Ovary (tissue), 9 donors: ENCODE results near the gene S100A10. TPM values are rescaled to one million over a fixed set of nuclear protein-coding genes. Genes with fewer than 3 reads are reported as not detected.

Experiments
- DNase-seq, 5 donors: peaks; one replicate each; pipeline ENCODE4 v3.0.0-alpha.2; 2019 to 2020
- H3K27ac ChIP-seq, 2 donors: fragments of 200-600 bp; one replicate each; pipeline versions ENCODE4 v1.5.1 to v1.8.0; 2019 to 2022
- H3K27me3 ChIP-seq: fragments of 200-600 bp; one replicate; pipeline ENCODE4 v1.8.0; 2022
- H3K36me3 ChIP-seq: fragments of 200-600 bp; sonication (generic); one replicate; pipeline ENCODE4 v1.5.1; 2019
- H3K4me1 ChIP-seq: one replicate; pipeline ENCODE4 v1.8.1; 2013; ENCODE audit warnings: mild to moderate bottlenecking, moderate library complexity; ENCODE audit not compliant: insufficient read depth
- H3K4me3 ChIP-seq: fragments of 200-600 bp; sonication (generic); one replicate; pipeline ENCODE4 v1.5.1; 2017
- H3K9me3 ChIP-seq, 2 donors: fragments of 200-600 bp in 1 of 2; sonication (generic) in 1 of 2; one replicate each; pipeline versions ENCODE4 v1.5.1 to v1.8.1; 2013 to 2019; ENCODE audit warnings: mild to moderate bottlenecking in 1 of 2, moderate library complexity in 1 of 2
- CTCF ChIP-seq, 3 donors: fragments of 450-650 bp in 2 of 3; fragments of 200-600 bp in 1 of 3; IDR thresholded peaks; one replicate each; pipeline versions ENCODE4 v1.5.1 to v1.8.0; 2016 to 2022; ENCODE audit warnings: antibody characterized with exemption in 3 of 3, mild to moderate bottlenecking in 1 of 3
- EP300 ChIP-seq: sonication (generic); formaldehyde crosslinking; IDR thresholded peaks from one replicate; pipeline ENCODE4 v1.6.1; 2017; ENCODE audit warnings: antibody characterized with exemption
- POLR2A ChIP-seq: fragments of 450-650 bp; IDR thresholded peaks from one replicate; pipeline ENCODE4 v1.6.1; 2017; ENCODE audit warnings: antibody characterized with exemption, mild to moderate bottlenecking, moderate library complexity
- WGBS, 3 donors: extraction: QIAGEN DNeasy Blood & Tissue Kit in 1 of 3; methylation state at CpG; one replicate each; pipeline versions ENCODE4 v1.1.5 to v1.1.7; 2013 to 2017; 5-methylcytosine and 5-hydroxymethylcytosine counted together
- intact Hi-C, 4 donors: fragments of 100-400 bp; cut with DNase I; formaldehyde crosslinking; loops; one replicate each; pipeline versions ENCODE4 v1.11.0 to v1.15.1; 2022 to 2023
- polyA plus RNA-seq, 2 donors: library from polyadenylated mRNA; stranded (reverse); fragments of 200-250 nt in 1 of 2; fragments of 350-450 nt in 1 of 2; fragmentation: Illumina TruSeq in 1 of 2; extraction: RNeasy Lipid Tissue Mini Kit (QIAGEN cat#74804) in 1 of 2; gene quantifications; one replicate each; pipeline ENCODE4 v1.2.3, GENCODE V29; 2013 to 2014
- total RNA-seq, 7 donors: library from RNA; depleted of rRNA in 2 of 7; stranded (reverse); fragments of >200 nt in 2 of 7; fragmentation: NEBNext Ultra II Directional in 3 of 7; extraction: Animal tissue kit (Norgen Biotek cat#: 25700) in 3 of 7; gene quantifications; one replicate each; pipeline versions ENCODE4 v1.1.0 to v1.2.4, GENCODE V29; 2016 to 2023
- donor health status: DM: no; HTN: no; CAD: no; lungs with moderate emphysema.
- donor health status: DM: no; HTN: no; CAD: no.
- donor health status: Bipolar disorder and iron deficiency.
- donor health status: DM: yes; HTN: yes; CAD: no.
- donor health status: DM: no; HTN: no; CAD: no.
- donor health status: DM: yes; HTN: yes; CAD: no.

Gene S100A10
- total and polyA plus RNA-seq, 9 donors = 38.6 to 642 (median 213) TPM

- no peaks in the 10 kb centered on the region for H3K27me3 ChIP-seq
- no peaks in the 10 kb centered on the region for H3K36me3 ChIP-seq
- no peak overlapping the region for H3K27ac ChIP-seq
- peaks cover 3% of the 10 kb centered on the region for H3K4me1 ChIP-seq
- intact Hi-C loops = no loop called here
- H3K9me3 ChIP-seq = no peaks in the 10 kb centered on the region
- 63 to 83% (median 80%) methylated on average over 1 of the region's 1 CpG for WGBS, 3 donors
- no peak for DNase-seq
- no peak overlapping the region for H3K4me3 ChIP-seq
- no peak for TF ChIP-seq EP300
Observed at GRCh38 chr1:152034324-152034653, 40.6 kb upstream of the S100A10 start.

- WGBS, 3 donors = 79 to 86% (median 84%) methylated on average over 4 of the region's 4 CpGs
Observed at GRCh38 chr1:152029929-152030211, 36.2 kb upstream of the S100A10 start.

GRCh38 chr1:152029144-152029928 lies 35.7 kb upstream of the S100A10 start:
- H3K4me1 ChIP-seq = no peaks in the 10 kb centered on the region
- TF ChIP-seq POLR2A (no peak), CTCF (IDR thresholded peaks at IDR 0.05) (no peak), EP300 (no peak)
- H3K4me3 ChIP-seq = no peak overlapping the region
- H3K27me3 ChIP-seq = no peaks in the 10 kb centered on the region
- no peak overlapping the region for H3K27ac ChIP-seq
- WGBS, 3 donors = 82 to 86% (median 86%) methylated on average over 8 of the region's 8 CpGs
- intact Hi-C loops = loop anchor here in 1 of 4 donors (10.0 kb wide), 1 partner anchor 65 kb away; no protein-coding TSS in a partner anchor
- H3K36me3 ChIP-seq = no peaks in the 10 kb centered on the region
- no peak for DNase-seq
- no peaks in the 10 kb centered on the region for H3K9me3 ChIP-seq

More at GRCh38 chr1:152029929-152030211, 36.2 kb upstream of the S100A10 start:
- TF ChIP-seq EP300 (no peak), POLR2A (no peak), CTCF (IDR thresholded peaks at IDR 0.05) (no peak)
- Histone ChIP-seq H3K27me3 (no peaks in the 10 kb centered on the region), H3K36me3 (no peaks in the 10 kb centered on the region), H3K9me3 (no peaks in the 10 kb centered on the region), H3K27ac (no peak overlapping the region), H3K4me3 (no peak overlapping the region), H3K4me1 (peaks cover 3% of the 10 kb centered on the region)
- intact Hi-C loops = loop anchor here in 1 of 4 donors (10.0 kb wide), 1 partner anchor 65 kb away; no protein-coding TSS in a partner anchor
- no peak for DNase-seq

- no peaks in the 10 kb centered on the region for H3K9me3 ChIP-seq
Observed at GRCh38 chr1:152026895-152027294, 33.2 kb upstream of the S100A10 start.

GRCh38 chr1:152024223-152024622 lies 30.6 kb upstream of the S100A10 start:
- H3K27ac ChIP-seq = no peak overlapping the region
- 77 to 82% (median 80%) methylated on average over 4 of the region's 4 CpGs for WGBS, 3 donors
- H3K4me1 ChIP-seq = no peaks in the 10 kb centered on the region
- TF ChIP-seq EP300 (no peak), CTCF (IDR thresholded peaks at IDR 0.05) (no peak), POLR2A (no peak)
- no peaks in the 10 kb centered on the region for H3K36me3 ChIP-seq
- H3K27me3 ChIP-seq = no peaks in the 10 kb centered on the region
- intact Hi-C loops = loop anchor here in 1 of 4 donors (10.0 kb wide), 1 partner anchor 59 kb away; no protein-coding TSS in a partner anchor
- H3K9me3 ChIP-seq = no peaks in the 10 kb centered on the region
- no peak overlapping the region for H3K4me3 ChIP-seq
- no peak for DNase-seq

More at GRCh38 chr1:152026895-152027294, 33.2 kb upstream of the S100A10 start:
- no peak for DNase-seq
- Histone ChIP-seq H3K27ac (no peak overlapping the region), H3K27me3 (no peaks in the 10 kb centered on the region), H3K4me1 (no peaks in the 10 kb centered on the region), H3K36me3 (no peaks in the 10 kb centered on the region), H3K4me3 (no peak overlapping the region)
- 42 to 58% (median 48%) methylated on average over 3 of the region's 3 CpGs for WGBS, 3 donors
- intact Hi-C loops = loop anchor here in 1 of 4 donors (10.0 kb wide), 1 partner anchor 62 kb away; no protein-coding TSS in a partner anchor
- no peak for TF ChIP-seq POLR2A
